Right kidney (tissue), 1 donor: Measurements from ENCODE around the gene L2HGDH.

Experiments used
- DNase-seq: peaks from one replicate; pipeline ENCODE4 v3.0.0-alpha.2; 2016

The L2HGDH gene

DNA sequence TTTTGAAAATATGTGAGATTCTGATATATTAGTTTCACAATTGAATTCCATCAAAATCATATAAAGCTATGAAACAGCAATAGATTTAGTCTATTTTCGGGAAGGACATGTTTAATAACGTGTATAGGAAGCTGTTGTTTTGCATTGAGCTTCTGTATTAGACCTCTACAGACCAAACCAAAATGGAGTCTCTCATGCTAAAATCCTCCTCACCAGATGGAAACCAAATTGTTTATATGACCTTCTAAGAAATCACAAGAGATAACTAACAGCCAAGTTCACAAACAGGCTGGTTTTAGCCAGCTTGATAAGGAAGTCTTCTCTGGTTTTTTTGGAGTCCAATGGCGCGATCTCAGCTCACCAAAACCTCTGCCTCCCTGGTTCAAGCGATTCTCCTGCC lies 23.9 kb downstream of the L2HGDH start:
- no peak for DNase-seq

DNA sequence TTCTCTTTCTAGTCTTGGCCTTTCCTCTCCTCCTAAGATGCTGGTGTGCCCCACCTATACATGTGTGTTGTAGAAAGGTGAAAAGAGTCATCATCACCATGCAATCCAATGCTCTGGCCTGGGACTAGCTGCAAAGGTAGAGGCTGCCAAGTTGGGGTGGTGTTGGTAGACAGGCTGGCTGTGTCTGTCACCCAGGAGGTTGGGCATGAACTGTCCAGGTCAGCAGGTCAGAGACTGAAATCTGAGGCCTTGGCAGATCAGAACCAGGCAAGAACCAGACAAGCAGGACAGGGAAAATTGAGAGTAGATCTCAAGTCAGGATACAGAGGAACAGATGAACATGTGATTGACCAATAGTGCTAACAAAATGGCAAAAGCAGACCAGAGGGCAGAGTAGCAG lies 26.2 kb downstream of the L2HGDH start:
- DNase-seq: no peak

DNA sequence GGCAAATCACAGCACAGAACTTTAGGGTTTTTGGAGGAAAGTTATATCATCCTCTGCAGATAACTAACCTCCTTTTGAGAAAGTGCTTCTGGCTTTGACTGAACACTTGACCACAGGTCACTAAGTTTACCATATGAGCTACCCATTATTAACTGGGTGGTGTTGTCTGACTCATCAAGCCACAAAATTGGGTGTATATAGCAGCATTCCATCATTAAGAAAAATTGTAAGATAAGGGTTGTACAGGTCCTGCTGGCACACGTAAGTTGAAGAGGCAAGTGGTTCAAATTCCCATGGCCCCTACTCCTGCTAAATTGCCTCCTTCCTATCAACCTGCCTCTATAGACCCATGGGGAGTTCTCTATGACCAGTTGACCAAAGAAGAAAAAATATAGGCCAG lies 39.5 kb downstream of the L2HGDH start:
- no peak for DNase-seq

DNA sequence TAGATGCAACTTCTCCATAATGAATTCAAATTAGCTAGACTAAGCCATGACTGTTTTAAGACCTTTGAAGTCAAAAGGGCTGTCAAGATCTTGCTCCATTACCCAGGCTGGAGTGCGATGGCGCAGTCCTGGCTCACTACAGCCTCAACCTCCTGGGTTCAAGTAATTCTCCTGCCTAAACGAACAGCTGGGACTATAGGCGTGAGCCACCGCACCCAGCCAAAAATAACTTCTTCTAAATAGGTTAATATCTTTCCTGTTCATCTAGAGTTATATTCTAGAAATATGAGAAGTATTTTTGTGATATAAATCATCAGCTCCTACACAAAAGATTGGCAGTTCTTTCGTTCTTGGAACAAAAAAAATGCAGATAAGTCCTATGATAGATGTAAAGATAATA lies 41.1 kb downstream of the L2HGDH start:
- no peak for DNase-seq

DNA sequence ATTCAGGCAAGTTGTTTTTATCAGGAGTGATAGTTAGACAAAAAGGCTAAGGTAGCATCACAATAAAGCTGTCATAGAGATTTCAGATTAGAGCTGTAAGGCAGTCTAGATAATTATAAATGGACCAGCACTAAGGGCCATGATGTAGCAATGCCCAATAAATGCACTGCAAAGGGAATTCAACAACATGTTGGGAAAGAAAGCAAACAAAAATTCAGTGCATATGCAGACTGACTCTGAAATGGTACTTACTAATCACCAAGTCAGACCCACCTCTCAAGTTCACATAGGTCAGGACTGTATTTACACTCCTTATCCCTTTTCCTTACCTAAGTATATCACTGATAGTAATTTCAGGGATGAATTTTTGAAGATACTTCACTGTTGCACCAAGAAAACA lies 47.0 kb downstream of the L2HGDH start:
- DNase-seq: no peak

DNA sequence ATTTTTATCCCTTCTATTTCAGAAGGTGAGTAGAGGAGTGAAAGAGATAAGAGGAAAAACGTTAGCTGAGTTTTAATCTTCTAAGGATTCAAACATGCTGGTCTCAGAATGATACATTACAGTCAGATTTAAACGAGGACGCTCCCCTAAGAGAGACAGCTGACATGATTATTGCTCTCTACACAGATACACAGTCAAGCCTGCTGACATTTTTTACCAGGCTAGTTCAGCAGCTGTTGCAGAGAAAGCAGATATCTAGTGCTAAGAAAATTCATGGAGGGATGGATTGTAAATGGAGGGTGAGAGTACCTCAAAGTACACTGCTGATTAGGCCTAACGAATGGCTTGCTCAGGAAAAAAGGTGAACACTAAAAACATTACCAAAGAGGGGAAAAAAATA lies 48.7 kb downstream of the L2HGDH start:
- no peak for DNase-seq

DNA sequence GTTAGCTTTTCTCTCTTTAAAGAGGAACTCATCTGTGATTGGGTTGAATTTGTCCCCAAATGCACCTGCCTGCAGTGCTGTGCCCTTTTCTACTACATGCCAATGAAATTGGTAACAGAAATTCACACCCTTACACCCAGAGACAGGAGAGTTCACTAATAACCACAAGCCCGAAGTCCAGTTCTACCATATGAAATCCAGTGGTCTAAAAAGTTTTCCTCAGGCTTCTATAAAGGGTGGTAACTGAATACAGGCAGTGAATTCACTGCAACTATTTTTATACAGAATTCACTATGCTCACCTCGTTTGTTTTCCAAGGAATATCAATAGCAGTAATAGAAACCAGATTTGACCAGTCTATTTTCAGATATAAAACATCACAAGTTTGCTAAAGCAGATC lies 49.2 kb downstream of the L2HGDH start:
- DNase-seq: no peak

DNA sequence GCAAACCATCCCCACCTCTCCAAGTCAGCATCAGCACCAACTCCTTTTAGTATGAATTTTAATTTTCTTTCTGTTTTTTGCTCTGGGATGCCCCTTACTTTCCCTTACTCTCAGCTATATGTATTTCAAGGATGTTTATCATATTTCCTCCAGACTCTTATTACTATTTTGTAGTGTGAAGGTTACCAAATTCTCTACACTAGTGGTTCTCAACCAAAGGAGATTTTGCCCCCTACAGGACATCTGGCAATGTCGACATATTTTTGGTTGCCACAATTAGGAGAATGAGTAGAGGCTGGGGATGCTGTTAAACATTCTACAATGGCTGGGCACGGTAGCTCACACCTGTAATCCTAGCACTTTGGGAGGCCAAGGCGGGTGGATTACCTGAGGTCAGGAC lies 51.5 kb downstream of the L2HGDH start:
- no peak for DNase-seq

DNA sequence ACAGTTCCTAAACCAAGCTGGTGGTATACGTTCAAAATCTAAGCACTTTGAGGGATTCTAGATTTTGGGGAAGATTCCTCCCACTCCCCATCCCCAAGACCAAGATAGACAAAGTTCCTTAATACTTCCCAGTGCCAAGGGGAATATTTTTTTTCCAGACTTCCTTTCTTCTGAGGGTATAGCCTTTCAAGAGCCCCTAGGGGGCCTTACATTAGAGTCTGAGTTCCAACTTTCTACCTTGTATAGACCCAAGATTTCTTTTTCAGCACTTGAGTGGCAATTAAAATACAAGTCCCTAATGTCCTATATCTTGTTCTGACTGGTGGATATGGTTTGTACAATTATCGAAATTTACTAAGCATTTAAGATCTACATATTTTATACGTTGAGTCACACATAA lies 52.0 kb downstream of the L2HGDH start:
- no peak for DNase-seq

DNA sequence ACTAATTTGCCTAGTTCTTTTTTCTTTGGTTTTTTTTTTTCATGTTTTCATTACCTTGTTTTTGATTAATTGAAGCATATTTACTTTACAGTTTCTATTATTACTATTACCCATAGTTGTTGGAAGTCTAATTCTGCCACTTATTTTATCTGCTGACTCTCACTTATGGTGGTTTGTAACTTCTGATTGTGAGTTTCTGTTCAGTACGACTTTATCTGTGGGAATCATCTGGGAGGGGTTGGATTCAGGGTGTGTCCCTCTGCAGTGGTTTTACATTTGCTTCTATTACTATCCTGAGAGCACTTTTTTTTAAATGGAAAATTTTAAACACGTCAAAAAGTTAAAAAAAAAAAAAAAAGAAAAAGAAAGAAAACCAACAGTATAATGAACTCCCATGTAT lies 54.3 kb downstream of the L2HGDH start:
- no peak for DNase-seq

DNA sequence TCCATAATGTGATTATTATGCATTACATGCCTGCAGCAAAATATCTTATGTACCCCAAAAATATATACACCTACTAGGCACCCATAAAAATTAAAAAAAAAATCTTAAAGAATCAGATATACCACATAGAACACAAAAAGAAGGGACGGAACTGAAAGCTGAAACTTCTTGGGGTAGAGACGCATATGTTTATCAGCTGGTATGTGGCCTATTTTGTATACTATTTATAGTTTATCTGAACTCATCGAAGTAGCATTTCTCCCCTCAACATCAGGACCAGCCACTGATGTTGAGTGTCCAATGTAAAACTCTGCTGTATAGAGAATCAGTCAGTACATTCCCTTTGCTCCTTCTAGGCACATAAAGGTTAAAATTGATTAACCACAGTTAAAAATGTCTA lies 57.8 kb downstream of the L2HGDH start:
- DNase-seq: no peak

DNA sequence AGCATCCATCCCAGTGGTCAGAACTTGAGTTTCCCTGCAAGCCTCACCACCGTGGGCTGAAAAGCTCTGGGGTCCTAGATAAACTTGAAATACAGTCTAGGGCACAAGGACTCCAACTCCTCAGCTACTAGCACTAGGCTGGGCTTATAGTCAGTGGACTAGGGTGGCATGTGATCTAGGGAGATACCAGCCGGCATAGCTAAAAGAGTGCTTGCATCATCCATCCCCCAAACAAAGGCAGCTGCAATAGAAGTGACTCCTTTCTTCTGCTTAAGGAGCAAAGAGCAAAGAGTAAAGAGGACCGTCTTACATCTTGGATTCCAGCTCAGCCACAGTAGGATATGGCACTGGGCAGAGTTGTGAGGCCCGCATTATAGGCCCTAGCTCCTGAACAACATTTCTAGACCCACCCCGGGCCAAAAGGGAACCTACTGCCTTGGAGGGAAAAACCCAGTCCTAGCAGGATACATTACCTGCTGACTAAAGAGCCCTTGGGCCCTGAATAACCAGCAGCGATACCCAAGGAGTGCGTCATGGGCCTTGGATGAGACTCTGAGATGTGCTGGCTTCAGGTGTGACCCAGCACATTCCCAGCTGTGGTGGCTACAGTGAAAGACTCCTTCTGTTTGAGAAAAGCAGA lies 62.8 kb downstream of the L2HGDH start:
- DNase-seq: no peak

DNA sequence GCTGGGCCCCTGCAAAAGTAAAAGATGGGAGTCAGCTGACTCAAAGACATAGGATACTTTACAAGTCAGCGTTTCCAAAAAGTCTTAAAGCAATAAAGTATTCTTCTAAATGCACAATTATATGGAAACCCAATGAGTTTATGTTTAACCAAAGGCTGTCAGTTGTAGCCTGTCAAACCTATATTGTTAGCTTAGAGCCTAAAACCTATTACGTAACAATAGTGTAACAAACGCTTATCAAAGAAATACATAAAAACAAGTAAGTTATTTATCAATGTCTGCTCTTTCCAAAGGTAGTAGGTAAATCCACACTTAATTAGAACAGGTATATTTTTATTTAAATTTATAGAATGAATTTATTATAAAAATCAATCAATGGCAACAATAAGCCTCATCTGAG lies 64.8 kb downstream of the L2HGDH start:
- no peak for DNase-seq

DNA sequence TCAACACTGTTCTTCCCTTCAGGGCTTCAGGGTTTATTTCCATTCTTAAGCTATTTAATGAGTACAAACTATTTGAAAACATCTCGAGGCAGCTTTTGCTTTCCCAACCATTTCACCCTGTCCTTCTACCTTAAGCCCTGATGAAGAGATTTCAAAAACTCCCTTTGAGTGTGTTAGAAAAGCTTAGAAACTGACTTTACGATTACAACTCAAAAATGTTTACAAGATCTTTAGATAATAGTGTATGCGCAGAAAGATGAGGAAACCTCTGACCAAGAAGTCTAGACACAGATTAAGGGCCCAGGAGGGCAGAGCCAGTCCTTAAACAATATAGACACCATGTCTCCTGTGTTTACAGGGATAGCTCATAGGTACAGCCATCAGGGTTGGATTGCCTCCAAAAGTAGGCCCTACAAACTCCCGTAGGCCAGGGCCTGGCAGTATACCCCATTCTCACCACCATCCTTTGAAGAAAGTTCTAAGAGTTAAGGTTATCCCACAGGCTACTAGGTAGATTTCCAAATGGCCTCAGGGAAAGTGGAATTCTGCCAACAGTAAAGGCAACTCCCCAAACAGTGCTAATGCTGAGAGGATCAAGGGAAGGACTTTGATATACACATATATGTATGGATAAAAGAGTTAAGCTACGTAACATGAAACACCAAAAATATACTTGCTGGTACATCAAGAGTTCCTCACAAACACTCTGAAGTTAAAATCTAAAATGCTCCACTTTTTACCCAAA lies 69.3 kb downstream of the L2HGDH start:
- DNase-seq: no peak

DNA sequence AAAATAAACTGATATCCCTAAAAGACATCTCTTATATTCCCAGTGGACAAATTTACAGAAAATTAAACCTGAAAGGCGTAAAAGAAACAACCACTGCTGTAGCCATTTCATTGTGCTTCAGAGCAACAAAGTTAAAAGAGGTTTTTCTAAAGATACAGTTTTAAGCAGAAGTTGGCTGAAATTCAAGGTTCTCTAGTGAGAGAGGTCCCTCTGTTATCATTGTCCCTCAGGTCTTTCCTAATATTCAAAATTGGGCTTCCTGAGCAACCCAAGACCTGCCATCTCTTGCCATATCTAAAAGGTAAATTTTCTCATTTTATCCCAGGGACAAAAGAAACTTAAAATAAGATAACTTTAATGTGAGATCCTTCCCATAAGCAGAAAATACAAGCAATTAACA lies 69.9 kb downstream of the L2HGDH start:
- no peak for DNase-seq

DNA sequence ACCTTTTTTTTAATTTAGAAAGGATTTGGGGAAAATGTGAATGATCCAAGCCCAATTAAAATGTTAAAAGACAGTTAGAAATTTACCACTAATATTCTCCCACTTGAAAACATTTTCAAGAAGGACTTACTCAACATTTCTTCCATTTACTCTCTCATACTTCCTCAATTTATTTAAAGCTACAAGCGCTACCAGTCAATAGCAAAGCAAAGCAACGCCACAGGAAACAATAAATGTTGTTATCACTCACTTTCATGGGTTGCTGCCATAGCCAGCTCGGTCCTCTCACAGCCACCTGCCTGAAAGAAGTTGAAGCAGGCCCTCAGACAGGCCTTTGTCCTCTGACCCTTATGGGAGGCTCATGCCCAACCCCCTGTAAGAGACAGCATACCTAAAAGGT lies 74.6 kb downstream of the L2HGDH start:
- no peak for DNase-seq

DNA sequence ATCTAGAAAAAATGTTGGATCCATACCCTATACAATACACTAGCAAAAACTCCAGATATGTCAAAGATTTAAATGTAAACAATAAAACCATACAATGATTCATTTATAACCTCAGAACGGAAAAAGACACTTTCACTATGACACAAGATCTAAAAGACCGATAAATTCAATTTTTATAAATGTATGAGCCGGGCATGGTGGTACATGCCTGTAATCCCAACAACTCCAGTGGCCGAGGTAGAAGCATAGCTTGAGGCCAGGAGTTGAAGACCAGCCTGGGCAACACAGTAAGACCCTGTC lies 78.1 kb downstream of the L2HGDH start:
- DNase-seq: no peak

DNA sequence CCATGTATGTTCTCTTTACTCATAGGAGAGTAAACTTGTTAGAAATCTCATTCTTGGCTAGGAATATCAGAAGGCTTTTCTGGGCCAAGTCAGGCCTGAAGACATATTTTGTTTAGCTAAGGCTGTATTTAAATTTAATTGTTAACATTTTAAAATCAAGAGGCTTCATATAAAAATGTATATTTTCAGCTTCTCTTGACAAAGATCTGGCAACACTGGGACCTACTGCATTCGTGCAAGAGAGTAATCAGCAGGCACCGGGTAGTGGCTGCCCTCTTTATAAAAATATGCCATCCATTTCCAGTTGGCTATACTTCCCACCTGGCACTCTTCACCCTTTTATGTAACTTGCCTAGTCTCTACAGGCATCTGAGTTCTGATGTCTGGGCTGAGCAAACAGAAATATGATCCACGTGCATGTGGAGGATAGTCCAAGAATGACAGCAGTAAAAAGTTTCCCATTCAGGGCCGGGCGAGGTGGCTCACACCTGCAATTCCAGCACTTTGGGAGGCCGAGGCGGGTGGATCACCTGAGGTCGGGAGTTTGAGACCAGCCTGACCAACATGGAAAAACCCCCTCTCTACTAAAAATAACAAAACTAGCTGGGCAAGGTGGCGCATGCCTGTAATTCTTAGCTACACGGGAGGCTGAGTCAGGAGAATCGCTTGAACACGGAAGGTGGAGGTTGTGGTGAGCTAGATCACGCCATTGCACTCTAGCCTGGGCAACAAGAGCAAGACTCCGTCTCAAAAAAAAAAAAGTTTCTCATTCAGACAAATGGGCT lies 78.7 kb downstream of the L2HGDH start:
- DNase-seq: no peak

DNA sequence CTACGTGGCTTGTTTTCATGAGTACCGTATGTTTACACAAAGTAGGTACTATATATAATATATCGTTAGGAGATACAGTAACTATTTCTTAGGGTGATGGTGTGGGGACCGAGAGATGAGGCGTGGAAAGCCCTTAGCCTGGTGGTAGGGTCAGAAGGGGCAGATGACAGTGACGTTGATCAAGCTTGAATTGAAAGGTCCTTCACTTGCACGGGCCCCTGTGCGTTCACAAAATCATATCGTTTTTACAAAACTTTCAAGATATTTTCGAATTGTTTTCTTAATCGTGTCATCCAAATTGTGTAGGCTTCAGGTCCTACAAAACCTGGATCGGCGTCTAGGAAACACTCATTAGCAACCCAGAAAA lies 79.8 kb downstream of the L2HGDH start:
- DNase-seq: no peak

DNA sequence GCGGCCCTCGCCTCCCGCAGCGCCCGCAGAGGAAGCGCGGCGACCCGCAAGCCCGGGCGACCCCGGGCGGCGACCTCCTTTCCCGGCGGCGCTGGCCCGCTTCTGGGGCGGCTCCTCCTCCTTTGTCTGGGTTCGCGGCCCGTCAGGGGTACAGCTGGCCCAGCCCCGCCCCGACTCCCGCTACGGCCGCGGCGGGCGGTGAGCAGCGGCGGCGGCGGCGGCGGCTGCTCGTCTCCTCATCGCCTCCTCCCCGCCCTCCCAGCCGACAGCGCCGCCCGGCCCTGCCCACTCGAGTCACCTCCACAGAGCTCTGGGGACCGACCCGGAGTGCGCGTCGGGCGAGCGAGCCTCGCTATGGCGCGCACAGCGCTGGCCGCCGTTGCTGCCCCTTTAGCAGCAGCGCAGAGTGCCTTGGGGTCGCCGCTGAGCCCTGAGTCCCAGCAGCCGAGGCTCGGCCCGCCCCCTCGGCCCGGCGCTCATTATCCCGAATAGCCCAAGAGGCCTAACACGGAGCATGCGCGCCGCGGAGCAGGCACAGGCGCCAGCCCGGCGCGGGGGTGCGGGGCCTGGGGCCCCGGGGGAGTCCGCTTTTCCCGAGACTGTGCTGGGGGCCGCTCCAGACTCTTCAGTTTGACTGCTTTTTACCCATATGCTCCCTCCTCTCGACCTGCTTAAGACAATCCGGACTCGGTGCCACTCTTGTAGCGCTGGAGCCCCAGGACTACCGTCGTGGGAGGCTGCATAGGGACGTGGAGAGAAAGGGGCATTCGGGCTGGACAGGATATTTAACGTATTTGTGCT lies 80.4 kb downstream of the L2HGDH start, which contains the start of gene SOS2:
Gene SOS2, minus strand, starts transcription at position 104 of the 801 bp plus-strand sequence. CDS start 295 bp downstream, outside the sequence.
- peak; percentile 99 for DNase-seq

DNA sequence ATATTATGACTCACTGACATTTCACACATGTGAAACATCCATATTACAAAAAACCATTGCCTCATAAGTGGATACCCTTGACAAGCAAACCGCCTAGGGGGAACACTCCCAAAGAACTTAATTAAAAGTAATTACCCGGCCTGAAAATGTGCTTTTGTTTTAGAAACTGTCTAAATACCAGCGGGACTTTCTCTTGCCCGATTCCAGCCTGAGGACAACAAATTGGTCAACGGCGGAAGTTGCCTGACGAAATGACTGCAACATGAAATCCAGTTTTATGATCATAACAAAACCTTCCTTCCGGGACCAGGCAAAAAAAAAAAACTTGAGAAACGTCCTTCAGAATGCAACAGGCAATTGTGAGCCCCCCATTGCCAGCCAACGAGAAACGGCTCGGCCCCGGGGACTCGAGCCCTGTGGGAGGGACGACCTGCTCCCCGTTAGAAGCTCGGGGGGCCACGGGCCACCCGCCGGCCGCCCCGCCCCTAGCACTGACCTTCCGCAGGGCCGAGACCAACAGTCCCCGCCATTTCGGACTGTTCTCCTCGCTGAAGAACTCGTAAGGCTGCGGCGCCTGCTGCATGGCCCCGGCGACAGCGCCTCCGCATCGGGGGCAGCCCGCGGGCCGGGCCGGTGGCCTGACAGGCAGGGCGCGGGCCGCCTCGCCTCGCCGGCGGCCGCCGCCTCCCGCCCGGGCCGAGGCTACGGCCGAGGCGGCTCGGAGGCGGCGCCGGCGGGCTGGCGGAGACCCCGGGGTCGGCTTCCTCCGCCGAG lies 81.1 kb downstream of the L2HGDH start:
- peak; percentile 85 for DNase-seq

DNA sequence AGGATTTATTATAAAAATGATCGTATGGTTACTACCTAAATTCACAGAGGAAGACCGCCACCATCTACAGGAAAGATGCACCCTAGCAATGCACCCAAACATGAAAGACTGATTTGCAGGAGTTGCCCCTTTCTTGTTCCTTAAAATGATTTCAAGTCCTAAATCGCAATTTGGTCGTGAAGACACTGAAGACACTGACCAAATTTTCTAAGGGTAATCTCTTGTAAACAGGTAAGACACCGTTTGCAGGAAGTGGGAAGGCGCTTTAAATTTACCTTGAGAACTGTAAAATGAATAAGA lies 81.7 kb downstream of the L2HGDH start:
- DNase-seq: no peak
